Fibroblast of skin of right biceps (primary cell): ENCODE data around the gene HSP90AA1.
A peak's percentile ranks its signal among the peaks of the same experiment; 100 is the strongest.

ENCODE experiments used
- DNase-seq: peaks from one replicate; pipeline ENCODE4 v3.0.0-alpha.2; 2013

HSP90AA1 gene

DNA sequence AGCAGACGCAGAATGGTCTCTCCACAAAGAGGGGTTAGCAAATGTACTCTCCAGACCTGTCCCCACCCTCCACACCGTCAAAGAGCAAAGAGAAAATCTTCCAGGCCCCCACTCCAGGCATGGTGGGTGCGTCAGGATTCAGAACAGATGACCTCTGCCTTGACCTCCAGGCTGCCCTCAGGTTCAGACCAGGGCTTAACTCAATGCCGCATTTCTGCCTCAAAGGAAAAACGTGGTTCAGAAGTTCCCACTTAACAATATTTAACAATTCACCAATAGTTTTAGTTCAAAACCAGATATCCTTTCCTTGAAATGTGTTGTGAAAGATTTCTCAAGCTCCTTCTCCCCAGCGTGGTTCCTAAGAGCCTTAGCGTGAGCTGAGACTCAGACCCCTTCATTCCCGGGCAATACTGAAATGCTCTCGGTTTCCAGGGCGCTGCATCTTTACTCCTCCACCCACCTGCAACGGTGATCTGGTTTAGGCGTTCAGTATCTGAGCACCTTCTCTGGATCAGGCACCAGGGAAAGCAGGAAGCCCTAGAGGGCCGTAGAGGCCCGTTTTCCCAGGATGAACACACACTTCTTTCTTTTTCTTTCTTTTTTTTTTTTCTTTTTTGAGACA lies 22.9 kb downstream of the HSP90AA1 start:
- DNase-seq: no peak

DNA sequence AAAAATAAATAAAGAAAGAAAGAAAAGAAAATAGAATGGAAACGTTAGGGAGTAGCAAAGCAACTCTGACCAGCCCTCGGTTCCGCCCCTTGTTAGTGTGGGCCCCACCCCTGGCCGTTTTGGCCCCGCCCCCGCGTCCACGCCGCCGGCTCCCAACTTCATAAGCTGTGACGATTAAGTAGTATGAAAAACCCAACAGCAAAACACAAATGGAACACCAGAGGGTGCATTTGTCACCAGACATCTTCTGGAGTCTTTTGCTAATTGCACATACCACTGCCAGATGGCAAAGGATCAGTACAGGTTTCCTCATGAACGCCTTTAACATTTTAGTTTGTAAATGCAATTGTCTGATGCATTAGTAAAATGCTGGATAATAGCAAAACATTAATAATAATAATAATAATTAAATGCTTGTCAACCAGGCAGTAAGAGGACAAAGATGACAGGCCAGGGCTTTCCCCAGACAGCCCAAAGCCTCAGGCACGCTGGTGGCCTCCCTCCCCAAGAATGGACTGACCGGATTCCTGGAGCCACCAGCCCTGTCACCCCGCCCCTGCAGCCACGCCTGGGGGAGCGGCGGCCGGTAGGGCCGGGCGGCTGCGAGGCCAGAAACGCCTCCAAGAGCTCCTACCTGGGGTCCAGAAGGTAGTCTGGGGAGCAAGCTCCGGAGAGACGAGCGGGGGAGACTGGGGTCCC lies 23.6 kb downstream of the HSP90AA1 start:
- peak; percentile 90 for DNase-seq

DNA sequence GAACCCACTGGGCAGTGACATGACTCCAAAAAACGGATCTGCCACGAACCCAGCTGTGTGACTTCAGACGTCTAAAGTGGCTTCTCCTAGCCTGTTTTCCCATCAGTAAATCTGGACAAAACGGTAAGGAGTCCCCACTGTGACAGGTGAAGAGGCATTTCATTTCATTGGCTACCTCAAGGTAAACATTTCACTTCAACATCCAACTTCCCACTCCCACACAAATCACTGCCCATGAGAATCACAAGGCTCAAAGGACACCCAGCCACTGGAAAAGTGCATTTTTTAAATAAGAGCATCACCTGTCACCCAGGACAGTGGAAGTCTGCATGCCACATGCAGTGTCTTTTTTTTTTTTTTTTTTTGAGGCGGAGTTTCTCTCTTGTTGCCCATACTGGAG lies 27.9 kb downstream of the HSP90AA1 start:
- DNase-seq: no peak

DNA sequence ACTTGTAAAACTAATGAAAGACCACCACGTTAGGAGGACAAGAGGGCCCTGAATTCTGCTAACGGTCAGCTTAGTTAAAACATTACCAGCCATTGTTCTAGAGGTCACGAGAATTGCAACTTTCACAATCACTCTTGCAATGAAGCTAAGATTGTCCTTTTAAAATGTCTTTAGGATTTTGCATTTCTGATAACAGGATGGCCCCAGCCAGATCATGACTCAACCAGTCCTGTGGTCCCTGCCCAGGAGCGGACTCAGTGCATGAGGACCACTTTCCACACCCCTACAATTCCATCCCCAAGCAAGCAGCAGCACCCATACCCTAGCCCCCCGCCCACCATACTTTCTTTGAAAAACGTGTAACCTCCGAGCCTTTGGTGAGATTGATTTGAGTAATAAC lies 28.7 kb downstream of the HSP90AA1 start:
- no peak for DNase-seq

DNA sequence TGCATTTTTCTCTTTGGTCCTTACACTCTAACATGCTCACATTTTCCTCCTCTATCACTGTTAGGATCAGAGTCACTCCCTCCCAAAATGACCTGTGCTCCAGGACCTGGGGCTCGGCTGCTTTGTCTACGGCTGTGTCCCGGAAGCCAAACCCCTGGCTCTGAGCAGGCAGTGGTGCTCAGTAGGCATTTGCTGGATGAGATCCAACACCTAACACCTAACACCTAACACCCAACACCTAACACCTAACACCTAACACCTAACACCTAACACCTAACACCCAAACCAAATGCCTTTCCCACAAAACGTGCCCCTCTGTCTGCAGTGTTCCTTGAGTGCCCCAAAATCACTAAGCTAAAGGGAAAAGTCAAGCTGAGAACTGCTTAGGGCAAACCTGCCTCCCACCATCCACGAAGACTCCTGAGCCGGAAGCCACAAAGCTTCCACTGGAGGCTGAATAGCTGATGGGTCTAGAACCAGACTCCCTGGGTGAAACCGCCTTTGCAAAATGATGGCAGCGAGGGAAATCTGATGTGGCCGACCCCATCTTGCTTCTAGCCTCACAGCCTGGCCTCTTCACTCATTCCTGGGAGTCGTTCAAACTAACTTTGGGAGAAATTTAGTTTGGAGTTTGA lies 29.2 kb downstream of the HSP90AA1 start:
- DNase-seq: no peak

DNA sequence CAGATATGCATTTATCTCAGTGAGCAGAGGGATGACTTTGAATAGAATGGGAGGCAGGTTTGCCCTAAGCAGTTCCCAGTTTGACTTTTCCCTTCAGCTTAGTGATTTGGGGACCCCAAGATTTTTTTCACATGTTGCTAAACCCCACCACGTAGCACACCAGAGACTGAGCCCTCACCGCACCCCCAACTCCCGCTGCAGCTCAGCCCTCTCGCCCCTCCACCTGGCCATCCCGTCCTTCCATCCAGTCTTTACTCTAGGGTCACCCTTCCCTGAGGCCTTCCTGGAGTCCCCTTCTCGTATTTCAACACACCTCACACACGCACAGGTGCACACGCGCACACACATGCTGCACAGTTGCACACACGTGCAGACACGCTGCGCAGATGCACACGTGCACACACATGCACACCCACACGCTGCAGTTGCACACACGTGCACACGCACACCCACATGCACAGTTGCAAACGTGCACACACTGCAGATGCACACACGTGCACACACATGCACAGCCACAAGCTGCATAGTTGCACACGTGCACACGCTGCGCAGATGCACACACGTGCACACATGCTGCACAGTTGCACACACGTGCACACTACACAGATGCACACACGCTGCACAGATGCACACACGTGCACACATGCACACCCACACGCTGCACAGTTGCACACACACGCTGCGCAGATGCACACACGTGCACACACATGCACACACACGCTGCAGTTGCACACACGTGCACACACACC lies 30.0 kb downstream of the HSP90AA1 start:
- DNase-seq: no peak

DNA sequence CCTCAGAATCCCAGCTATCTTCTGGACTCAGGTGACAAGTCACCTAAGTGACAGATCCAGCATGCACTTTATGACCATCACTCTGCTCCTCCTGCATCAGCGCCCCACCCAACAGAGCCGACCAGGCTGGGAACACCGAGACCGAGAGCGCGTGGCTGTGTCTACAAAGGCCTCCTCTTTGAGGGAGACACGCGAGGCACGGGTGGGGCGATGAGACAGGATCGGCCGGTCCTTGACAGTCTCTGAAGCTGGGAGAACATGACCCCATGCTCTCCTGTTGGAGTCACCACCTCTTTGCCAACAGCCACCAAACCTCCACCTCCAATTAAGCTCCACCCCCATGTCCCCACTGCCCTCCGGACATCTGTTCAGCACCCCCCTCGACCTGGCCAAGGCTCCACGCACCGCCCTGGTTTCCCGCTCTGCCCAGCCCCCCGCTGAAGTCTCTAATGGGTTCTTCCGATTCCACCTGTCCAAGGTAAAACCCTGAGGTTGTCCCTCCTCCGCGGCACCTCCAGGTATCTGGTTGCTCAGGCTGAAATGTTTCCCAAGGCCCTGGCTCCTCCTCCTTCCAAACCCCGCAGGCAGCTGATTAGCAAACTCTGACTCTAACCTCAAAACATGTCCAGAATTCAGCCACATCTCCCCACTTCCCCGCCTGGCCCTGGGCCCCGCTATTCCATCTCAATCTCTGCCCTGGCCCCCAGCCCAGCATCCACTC lies 31.5 kb downstream of the HSP90AA1 start:
- DNase-seq: peak; percentile 68

DNA sequence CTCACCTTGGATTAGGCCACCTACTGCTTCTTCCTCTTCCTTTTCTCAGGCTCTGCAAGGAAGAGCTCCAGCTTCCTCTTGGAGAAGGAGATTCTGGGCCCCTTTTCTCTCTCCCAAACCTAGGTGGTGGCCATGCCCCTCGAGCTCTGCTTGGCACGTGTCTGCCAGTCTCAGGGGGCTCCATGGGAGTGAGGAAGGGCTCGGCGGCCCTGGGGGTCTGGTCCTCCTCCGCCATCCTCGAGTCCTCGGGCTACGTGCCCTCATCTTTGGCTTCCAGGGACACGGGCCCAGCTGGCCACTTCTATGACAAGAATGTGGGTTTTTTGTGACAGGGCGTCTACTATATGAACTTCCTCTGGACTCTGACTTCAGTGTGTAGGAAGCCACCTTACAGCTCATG lies 34.3 kb downstream of the HSP90AA1 start:
- no peak for DNase-seq

DNA sequence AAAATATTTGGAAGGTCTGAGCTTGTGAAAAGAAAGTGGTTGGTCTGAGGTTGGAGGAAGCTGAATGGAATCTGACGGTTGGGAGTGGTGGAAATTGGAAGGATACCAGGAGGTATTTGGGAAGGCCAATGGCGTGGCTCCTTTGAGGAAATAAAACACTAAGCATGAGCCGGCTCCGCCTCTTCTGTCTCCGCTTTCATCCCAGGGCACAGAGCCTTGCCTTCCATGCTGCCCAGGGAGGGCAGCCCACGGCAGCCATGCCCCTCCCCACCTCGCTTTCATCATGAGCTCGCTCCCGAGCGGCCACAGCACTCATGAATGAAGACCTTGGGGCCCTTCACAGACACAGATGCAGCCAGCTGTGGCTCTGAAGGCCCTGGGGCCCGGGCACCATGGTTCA lies 36.2 kb downstream of the HSP90AA1 start:
- DNase-seq: peak; percentile 77

DNA sequence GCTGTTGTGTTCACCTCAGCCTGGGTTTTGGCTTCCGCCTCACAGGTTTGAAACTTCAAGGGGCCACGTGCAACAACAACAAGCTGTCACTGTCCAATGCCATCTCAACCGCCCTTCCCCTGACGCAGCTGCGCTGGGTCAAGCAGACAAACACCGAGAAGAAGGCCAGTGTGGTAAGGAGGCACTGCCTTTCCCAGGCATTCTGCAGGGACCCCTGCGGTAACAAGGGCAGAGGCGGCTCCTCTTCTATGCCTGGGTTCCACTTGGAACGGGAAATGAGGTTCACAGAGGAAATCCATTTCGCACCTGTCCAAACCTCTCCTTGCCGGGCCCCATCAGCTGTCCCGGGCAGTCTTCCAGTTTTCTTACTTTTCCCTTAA lies 36.8 kb downstream of the HSP90AA1 start:
- no peak for DNase-seq

DNA sequence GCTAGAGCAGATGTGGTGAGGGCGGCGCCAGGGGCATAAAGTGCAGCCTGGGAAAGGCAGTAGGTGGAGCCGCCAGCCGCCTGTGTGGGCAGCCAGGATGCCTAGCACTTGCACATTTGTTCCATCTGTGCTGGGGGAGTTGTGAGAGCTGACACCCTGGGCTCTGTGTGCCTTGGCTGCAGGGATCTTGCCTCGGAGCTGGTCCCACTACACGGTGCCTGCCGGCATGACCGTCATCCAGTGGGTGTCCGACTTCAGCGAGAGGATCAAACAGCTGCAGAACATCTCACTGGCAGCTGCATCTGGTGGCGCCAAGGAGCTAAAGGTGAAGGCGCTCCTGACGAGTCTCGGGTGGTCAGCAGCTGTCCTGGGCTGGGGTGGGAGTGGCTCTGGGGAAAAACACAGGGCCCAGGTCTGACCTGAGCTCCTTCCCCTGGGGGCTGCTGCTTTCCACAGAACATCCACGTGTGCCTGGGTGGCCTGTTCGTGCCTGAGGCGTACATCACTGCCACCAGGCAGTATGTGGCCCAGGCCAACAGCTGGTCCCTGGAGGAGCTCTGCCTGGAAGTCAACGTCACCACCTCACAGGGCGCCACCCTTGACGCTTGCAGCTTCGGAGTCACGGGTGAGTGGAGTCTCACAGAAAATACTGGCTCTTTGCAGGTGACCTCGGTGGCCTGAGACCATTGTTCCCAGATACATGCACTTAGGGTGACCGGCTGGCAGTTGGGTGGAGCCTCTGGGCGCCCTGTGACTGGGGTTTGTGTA lies 37.4 kb downstream of the HSP90AA1 start:
- DNase-seq: no peak

DNA sequence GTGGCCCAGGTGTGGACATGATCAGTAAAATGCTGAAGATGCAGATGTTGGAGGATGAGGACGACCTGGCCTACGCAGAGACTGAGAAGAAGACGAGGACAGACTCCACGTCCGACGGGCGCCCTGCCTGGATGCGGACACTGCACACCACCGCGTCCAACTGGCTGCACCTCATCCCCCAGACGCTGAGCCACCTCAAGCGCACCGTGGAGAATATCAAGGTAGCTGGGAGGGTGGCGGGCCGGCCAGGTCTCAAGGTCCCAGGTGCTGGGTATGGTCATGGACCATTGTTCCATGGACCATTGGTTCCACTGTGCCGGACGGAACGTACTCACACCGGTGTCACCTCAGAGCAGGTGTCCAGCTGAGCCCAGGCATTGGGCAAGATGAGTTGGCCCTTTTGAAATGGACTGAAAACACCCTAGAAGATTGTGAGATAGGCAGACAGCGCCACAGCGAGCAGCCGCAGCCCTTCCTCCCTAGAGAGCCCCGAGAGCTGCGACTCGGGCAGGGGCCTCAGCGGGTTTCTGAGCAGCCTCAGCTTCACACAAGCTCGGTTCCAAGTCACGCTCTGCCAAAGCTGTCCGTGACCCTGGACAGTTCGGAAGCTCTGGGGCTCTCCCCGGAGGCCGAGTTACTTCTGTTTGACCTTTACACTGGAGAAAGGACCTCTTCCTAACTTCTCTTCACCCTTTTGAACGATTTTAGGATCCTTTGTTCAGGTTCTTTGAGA lies 38.9 kb downstream of the HSP90AA1 start:
- no peak for DNase-seq

DNA sequence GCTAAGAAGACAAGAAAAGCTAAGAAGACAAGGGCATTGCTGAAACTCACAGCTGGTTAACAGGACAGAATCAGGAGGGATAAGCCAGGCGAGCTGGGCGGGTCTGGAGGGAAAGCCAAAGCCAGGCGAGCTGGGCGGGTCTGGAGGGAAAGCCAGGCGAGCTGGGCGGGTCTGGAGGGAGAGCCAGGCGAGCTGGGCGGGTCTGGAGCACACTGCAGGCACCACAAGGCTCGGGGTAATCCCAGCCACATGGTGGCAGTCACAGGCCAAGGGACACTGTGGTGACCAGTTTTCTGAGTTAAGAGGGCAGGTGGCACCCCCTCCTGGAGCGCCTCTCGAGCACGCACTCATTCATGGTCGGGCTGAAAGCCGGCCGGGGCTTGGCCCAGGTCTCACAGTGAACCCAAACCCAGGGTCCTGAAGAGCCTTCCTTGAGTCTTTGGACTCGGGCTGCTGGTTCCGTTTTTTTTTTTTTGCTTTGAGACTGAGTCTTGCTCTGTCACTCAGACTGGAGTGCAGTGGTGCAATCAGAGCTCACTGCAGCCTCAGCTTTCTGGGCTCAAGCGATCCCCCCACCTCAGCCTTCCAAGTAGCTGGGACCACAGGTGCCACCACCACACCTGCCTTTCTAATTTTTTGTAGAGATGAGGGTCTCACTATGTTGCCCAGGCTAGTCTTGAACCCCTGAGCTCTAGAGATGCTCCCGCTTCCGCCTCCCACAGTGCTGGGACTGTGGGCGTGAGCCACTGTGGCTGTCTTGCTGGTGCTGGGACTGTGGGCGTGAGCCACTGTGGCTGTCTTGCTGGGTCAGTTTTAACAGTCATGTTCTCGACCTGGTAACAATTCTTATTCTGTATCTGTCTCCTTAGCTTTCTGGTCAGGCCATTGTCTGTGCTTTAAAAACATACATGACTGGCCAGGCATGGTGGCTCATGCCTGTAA lies 40.2 kb downstream of the HSP90AA1 start:
- DNase-seq: peak; percentile 54

DNA sequence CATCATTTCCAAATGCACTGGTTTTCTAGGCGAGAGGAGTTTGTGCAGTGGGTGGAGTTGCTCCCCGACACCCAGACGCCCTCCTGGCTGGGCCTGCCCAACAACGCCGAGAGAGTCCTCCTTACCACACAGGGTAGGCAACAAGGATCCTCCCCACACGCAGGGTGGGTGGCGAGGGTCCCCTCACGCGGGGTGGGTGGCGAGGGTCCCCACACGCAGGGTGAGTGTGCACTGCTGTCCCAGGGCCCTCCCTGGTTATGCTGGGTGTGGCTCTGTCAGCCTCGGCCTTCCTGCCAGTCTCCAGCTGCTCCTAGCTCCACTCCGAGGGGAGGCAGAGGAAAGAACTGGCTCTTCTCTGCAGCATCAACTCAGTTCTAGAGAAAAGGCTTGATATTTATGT lies 42.3 kb downstream of the HSP90AA1 start:
- no peak for DNase-seq

DNA sequence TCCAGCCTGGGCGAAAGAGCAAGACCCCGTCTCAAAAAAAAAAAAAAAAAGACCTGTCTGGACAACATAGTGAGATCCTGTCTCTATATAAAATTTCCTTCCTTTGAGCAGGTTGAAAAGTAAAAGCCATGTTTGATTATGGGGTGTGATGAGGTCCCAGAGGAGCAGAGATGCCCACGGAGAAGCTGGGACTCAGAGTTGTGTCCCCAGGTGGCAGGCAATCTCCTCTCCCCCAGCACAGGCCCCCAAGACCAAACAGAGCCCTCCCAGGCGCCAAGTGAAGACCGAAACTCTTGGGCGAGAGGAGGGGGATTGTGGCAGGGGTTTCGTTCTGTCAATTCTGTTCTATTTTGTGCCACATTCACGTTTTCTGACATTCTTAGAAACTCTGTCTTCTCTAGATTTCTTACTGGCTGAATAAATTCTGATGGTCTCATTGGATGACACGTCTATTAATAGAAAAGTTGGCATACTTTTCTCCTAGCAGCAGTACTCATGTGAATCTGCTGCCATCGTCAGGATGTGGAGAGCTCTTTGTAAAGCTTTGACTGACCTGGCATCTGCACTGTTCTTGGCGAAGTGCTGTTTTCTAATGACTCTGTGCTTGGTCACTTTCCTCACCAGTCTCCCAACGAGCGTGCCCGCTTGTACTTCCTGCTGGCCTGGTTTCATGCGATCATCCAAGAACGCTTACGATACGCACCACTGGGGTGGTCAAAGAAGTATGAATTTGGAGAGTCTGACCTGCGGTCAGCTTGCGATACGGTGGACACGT lies 43.4 kb downstream of the HSP90AA1 start:
- DNase-seq: no peak

DNA sequence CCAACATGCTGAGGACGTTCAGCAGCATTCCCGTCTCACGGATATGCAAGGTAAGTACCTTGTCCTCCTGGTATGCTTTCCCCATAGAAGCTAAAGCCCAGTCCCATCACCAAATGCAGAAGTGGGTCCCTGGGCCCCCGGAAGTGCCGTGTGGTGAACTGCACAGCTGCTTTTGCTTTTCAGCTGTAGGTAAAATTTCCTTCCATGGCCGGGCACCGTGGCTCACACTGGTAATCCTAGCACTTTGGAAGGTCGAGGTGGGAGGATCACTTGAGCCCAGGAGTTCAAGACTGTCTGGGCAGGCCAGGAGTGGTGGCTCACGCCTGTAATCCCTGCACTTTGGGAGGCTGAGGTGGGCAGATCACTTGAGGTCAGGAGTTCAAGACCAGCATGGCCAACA lies 44.1 kb downstream of the HSP90AA1 start:
- DNase-seq: no peak

DNA sequence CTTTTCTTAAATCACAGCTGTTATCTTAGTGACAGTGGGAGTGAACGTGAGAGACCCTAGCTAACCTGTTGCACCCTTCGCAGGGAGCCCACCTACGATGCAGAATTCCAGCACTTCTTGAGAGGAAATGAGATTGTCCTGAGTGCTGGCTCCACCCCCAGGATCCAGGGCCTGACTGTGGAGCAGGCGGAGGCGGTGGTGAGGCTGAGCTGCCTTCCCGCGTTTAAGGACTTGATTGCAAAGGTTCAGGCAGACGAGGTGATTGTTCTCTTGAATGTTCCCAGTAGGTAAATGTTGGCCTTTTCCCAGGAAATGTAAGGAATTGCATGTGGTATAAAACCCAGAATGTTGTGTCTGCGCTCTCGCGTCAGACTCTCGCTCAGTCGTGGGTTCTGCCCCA lies 46.7 kb downstream of the HSP90AA1 start:
- DNase-seq: no peak

DNA sequence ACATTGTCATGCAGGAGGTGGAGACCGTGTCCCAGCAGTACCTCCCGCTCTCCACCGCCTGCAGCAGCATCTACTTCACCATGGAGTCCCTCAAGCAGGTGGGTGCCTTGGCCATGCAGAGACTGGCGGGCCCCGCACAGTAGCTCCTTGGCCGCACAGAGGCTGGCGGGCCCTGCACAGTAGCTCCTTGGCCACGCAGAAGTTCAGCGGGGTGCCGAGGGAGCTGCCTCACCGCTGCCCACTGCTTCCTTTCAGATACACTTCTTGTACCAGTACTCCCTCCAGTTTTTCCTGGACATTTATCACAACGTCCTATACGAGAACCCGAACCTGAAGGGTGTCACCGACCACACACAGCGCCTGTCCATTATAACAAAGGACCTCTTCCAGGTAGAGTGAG lies 47.7 kb downstream of the HSP90AA1 start:
- DNase-seq: no peak

DNA sequence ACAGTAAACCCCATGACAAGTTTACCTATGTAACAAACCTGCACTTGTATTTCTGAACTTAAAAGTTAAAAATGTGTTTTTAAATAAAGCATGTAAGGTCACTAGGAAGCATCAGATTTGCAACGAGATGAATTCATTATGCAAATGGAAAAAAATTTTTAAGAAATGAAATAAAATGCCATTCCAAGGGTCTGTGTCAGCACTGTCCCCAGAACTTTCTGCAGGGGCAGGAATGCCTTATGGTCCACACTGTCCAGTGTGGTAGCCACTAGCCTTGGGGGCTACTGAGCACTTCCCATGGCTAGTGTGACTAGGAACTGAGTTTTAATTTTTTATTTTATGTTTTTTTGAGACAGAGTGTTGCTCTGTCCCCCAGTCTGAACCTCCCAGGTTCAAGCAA lies 49.2 kb downstream of the HSP90AA1 start:
- DNase-seq: no peak

DNA sequence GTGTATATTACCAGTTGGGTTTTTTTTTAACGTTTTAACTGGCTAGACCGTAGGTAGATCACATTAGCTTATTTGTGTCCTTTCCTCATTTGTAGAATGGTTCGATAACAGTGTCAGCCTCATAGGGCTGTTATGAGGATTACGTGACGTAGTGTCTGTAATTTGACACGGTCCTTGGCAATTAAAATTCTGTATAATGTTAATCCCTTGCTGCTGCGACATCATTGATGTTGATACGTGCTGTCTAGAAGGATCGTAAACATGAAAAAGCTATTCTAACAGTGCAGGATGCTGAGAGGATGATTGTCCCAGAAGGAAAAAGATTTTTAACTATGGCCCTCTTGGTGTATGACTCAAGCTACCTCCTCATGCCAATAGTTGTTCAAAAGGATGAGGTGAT lies 50.9 kb downstream of the HSP90AA1 start:
- DNase-seq: no peak
